COR-L47 (cell line): Measurements from ENCODE around the gene VEGFA.

Experiments used
- DNase-seq: peaks from one replicate; lab custom pipeline; 2025; lab: John Stamatoyannopoulos, UW

VEGFA gene

GRCh38 chr6:43738877-43739641 lies 31.0 kb upstream of the VEGFA start:
- no peak for DNase-seq

GRCh38 chr6:43739642-43740091 lies 30.3 kb upstream of the VEGFA start:
- DNase-seq = no peak

DNA sequence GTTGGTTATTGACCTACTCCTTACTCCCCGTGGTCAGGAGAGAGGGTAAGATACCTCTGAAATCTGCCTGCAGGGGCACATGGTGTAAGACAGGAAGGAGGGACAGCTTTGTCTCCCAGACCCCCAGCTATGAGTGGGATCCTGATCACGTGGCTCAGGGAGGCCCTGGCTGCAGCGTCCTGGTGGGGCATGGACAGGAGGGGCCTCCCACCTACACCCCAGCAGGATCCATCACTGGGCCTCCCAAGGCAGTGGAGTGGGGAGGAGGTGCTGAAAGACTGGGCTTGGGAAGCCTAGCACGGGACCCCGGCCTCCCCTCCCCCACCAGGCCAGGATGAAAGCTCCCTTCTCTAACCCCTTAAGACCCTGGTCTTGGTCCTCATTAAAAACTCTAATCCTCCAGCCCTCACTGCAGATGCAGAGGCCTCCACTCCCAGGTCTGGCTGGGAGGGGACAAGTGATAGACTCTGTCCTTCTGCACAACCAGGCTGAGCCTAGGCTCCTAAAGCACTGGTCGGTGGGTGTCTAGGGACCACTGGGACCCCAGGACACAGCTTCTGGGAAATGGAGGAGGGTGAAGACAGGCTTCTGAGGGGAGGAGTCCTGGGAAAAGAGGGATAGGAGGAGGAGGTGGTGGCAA lies 29.6 kb upstream of the VEGFA start:
- DNase-seq = no peak

DNA sequence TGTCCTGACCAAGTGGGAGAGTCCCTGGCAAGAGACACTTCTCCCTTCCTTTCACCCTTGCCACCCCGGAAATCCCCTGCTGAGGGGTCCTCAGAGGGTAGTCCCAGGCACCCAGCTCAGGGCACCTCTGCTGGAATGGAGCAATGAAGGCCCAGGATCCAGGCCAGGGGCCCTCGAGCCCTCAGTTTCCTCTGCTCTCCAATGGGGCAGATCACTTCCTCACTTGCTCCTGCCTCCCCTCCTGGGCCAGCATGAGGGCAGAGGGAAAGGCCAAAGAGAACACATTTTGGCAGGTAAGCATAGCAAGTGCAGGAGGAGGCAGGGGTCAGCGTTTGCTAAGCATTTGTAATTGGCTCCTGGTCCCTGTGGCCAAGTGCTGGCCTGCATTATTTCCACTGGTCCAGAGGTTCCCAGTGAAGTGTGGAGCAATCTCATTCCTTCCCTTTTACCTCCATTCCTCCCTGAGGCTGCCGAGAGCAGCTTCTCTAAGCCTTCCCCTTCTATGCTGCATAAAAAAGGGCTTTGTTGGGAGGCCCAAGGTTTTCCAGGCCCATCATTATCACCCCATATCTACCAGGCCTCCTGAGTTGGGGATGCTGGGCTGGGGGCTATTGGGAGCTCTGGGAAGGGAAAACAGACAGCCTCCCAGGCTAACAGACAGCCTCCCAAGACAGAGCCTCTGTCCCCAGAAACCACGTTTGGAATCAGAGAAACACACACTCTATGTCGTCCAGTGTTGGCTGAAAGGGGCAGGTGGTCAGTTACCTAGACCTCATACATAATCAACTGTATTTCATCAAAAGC lies 28.8 kb upstream of the VEGFA start:
- no peak for DNase-seq

DNA sequence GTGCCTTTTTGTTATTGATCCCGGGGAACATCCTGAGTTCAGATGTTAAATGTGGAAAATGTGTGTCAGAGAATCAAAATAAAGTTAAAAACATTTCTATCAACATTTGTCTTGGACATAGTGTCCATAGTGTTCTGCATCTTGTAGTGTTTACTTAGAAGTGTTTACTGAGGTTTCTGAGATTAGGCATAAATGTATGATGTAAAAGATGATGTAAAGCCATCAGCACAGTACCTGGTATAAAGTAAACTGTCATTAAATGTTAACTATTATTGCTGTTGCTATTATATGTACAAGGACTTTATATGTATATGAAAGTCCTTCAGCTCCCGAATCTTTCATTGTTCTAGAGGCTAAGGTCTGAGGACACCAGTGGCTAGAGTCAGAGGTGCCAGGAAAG lies 28.2 kb upstream of the VEGFA start:
- DNase-seq = no peak

GRCh38 chr6:43742285-43742684 lies 27.7 kb upstream of the VEGFA start:
- DNase-seq = no peak

GRCh38 chr6:43742931-43743632 lies 26.9 kb upstream of the VEGFA start:
- no peak for DNase-seq

- no peak for DNase-seq
These were observed 26.2 kb upstream of the VEGFA start for GRCh38 chr6:43743682-43744381.

- no peak for DNase-seq
These were observed 25.5 kb upstream of the VEGFA start for GRCh38 chr6:43744491-43744890.

DNA sequence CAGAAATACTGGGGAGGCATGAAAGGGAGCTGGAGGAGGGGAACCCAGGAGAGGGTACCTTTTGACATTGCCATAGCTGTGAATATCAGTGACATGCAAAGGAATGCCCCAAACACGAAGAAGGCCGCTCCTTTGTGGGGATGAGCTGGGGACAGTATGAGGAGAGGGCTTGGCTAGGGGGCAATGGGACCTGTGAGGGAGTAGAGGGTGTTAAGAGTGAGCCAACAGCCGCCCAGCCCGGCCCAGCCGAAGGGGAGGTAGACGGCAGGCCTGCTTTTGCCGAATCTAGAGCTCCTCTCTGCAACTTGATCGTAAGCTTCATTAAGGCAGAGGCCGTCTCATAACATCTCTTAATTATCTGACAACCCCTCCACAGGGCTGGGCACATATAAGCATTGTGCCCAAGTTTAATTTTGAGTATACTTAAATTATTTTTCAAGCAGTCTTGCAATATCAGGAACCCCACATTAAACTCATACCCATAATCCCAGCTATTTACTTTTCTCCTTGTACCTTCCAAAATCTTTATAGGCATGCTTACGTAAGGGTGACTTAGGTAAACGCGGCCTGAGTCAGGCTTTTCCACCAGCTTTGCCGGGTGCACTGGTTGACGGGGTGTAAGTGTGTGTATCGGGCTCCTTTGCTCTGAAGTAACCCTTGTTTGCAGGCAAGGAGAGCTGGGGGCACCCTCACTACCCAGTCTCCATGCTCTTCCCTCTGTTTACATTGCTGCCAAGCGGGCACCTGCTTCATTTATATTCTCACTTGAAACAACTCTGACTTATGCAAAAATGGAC lies 24.9 kb upstream of the VEGFA start:
- DNase-seq = no peak

DNA sequence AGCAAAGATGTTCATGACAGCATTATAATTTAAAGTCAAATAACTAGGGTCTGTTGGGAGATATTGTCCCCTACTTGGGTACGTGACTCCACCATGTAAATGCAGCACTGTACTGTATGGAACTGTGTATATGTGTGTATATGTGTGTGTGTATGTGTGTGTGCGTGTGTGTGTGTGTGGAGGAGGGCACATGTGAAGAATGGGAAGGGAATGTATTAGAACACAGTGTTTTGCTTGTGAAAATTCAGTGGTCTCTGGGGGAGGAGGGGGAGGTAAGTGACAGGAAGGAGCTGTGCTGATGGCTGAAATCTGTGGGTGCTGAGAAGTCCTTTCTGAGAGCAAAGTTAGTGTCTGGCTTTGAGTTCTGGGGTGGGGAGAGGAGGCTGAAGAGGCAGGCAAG lies 23.9 kb upstream of the VEGFA start:
- no peak for DNase-seq

- DNase-seq = no peak
These were observed 23.4 kb upstream of the VEGFA start for GRCh38 chr6:43746613-43747102.

DNA sequence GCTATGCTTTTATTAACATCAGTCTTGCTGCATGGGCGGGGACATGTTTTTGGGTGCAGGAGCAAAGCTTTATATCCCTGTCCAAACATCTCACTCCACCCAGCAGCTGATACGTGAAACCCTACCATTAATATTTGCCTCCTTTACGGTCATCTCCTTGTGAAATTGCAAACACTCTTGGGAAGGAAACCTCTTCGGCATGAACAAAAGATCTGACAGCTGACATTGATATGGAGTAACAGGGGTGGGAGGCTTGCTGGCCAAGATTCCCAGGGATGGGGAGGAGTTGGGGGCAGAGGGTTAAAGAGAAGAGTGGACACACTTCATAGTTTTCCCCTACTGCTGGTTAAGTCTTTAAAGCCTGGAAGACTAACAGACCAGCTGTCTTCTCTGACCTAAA lies 22.2 kb upstream of the VEGFA start:
- no peak for DNase-seq

GRCh38 chr6:43748765-43749164 lies 21.2 kb upstream of the VEGFA start:
- no peak for DNase-seq

- DNase-seq = no peak
These were observed 20.6 kb upstream of the VEGFA start for GRCh38 chr6:43749461-43749860.

DNA sequence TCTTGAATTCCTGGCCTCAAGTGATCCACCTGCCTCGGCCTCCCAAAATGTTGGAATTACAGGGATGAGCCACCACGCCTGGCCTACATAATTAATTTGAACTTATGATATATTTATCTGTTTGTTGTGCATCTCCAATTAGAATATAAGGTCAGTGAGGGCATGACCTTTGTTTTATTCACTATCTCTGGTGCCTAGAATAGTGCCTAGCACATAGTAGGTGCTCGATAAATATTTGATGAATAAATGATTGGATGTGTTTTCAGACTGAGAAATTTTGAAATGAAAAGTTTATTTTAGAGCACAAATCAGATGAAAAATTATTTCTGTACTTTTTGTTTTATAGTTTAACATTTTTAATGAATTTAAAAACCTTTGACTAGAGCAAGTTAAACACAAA lies 19.4 kb upstream of the VEGFA start:
- no peak for DNase-seq

DNA sequence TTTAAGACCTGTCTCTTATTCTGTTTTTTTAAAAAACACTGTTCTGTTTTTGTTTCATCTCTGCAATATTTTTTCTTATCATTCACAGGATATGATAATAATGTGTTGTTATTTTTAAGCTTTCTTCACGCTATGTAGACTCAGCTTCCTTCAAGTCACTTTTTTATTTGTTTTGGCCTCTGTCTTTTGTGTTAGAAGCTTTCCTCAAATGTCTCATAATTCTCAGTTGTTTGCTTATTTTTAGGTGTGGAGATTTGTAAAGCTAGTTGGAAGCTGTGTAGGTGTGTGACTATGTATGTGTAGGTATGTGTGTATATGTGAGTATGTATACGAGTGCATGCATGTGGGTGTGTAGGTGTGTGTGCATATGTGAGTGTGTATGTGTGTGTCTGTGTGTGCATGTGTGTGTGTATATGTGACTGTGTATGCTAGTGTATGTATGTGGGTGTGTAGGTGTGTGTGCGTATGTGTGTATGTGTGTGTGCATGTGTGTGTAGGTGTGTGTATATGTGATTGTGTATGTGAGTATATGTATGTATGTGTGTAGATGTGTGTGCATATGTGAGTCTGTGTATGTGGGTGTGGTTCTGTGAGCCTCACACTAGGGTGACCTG lies 16.3 kb upstream of the VEGFA start:
- no peak for DNase-seq

- DNase-seq = no peak
These were observed 11.9 kb upstream of the VEGFA start for GRCh38 chr6:43757966-43758616.

DNA sequence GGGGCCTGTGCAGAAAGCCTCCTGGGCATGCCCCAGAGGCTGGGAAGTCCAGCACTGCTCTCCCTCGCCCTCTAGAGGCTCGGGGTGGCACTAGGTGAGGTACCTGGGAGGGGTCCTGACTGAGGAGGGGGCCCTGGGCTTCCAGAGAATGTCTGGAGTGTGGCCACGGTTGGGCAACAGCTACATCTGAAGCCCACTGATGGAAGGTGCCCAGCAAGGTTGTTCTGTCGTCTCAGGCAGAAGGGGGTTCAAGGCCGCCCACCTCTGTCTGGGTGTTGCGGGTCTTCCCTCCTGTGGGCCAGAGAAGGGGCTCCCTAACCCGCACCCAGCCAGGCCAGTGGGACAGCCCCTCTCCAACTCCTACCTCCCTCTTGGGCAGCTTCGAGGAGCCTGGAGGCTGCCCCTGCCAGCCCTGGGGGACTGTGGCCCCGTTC lies 11.4 kb upstream of the VEGFA start:
- DNase-seq = peak; percentile 48
